ENCODE data around the gene GPC5.

GRCh38 chr13:91693466-91693865 lies 295.0 kb downstream of the GPC5 start:
- no peak for TF ChIP-seq YY1 (IDR thresholded peaks at IDR 0.05; ENCODE audit: insufficient read depth, insufficient read length)
- TF ChIP-seq ZNF274 (IDR thresholded peaks at IDR 0.05; ENCODE audit: low read depth, low read length) = no peak
- TF ChIP-seq SUZ12 (IDR thresholded peaks at IDR 0.05; ENCODE audit: extremely low read depth, insufficient read depth, insufficient read length) = no peak
